ENCODE measurements around the gene UNC45A. TPM values are rescaled to one million over a fixed set of nuclear protein-coding genes. Genes with fewer than 3 reads are reported as not detected.

The UNC45A gene
- total and polyA plus RNA-seq, 2 of the 8 experiments (the other 6 are each of a cell fraction or from before 2014, with no cell fraction given) = 74.1 to 84.2 TPM

DNA sequence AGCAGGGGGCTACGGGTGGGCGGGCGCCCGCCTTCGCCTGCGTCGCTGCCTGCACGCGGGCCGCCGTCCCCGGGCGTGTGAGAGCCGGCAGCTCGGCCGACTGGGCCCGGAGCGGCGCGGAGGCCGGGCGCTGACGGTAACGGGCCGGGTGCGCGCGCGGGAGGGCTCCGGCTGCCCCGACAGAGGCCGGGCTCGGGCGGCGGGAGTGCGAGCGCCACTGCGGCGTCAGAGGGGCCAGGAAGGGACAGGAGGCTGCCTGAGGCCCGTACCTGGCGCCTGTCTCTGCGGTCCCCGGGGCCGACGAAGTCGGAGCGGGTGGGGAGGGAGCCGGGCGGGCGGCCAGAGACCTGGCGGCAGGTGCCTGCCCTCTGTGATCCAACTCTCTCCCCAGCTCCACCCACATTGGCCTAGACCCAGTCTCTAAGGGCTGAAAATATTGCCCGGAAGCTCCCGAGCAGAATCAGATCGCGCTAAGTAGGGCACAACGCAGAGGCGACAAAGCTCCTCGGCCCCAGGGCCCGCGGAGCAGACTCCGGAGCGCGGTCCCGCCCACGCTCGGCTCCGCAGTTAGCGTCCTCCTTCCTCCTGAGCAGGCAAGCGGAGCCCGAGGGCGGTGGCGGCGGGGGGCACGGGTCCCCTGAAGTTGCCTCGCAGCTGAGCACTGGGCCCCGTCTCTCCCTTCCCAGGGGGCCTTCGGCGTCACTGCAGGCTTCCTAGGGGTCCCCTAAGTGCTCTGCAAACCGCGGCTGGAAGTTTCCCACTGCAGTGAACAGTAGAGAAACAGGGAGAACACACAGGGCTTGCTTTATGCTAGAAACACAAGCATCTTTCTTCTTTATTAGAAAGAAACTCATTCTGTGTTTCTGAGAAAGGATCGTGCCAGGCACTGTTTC lies 32.0 kb upstream of the UNC45A start, which contains the start of gene MAN2A2:
TSS of gene MAN2A2 (plus strand) at position 463 of the 893 bp plus-strand sequence. CDS start 906 bp downstream, outside the sequence.
- H4K91ac ChIP-seq (replicated peaks; ENCODE audit: insufficient read length, low read length) = no peak within 1 kb of the TSS
- POLR2A ChIA-PET (ENCODE audit: partially characterized antibody) = interaction anchor here (0.9 to 3.3 kb wide), 4 partner anchors 16 to 51 kb away, joined by 3 to 24 read pairs (median 4); partner anchors contain the start of genes HDDC3, RCCD1 and UNC45A
- CTCF ChIA-PET (ENCODE audit: partially characterized antibody) = interaction anchor here (0.7 to 13.3 kb wide), 17 partner anchors 8 to 370 kb away, joined by 3 to 187 read pairs (median 5); partner anchors contain the start of genes FES, HDDC3 and UNC45A
- peak within 1 kb of the TSS; percentile 43 for H2BK120ac ChIP-seq (replicated peaks; ENCODE audit: low read depth, low read length)
- H3K27me3 ChIP-seq (replicated peaks in 1 of 4; ENCODE audit: control insufficient read depth in 3 of 4, extremely low read depth in 1 of 4, insufficient read depth in 3 of 4, low read length in 3 of 4) = peaks cover 0 to 16% (median 9%) of the 10 kb centered on the region in 4 experiments; a peak in 5 of 7 replicates
- H3K4me3 ChIP-seq (ENCODE audit: extremely low read depth in 1 of 4, insufficient read depth in 2 of 4, low read depth in 3 of 4, low read length in 4 of 4) = peak within 1 kb of the TSS; percentile 52 to 79 (median 74)
- no peak within 1 kb of the TSS for H3K4ac ChIP-seq (replicated peaks; ENCODE audit: insufficient read length, low read depth, low read length)
- no peak within 1 kb of the TSS for H4K5ac ChIP-seq (ENCODE audit: insufficient read length, low read depth, low read length)
- H3K79me1 ChIP-seq (ENCODE audit: low read depth, low read length) = no peaks in the 10 kb centered on the region
- no peak for FAIRE-seq
- H2BK20ac ChIP-seq (ENCODE audit: low read length) = no peak within 1 kb of the TSS
- no peaks in the 10 kb centered on the region for H3K9me3 ChIP-seq (ENCODE audit: insufficient read depth in 2 of 2, low read depth in 1 of 2, low read length in 1 of 2)
- peak in 1 of 2 experiments; percentile 82 for DNase-seq (ENCODE audit: low read depth in 1 of 2, low spot score in 2 of 2)
- peak within 1 kb of the TSS; percentile 35; the same call in 1 of the 2 replicates for H2BK5ac ChIP-seq (ENCODE audit: low read depth, low read length)
- H4K8ac ChIP-seq (ENCODE audit: extremely low read depth, insufficient read depth, low read length) = peak within 1 kb of the TSS; percentile 78; the same call in 1 of the 2 replicates
- no peaks in the 10 kb centered on the region for H3K79me2 ChIP-seq (ENCODE audit: control insufficient read depth in 1 of 2, insufficient read depth in 2 of 2, low read length in 2 of 2)
- H2AK5ac ChIP-seq (ENCODE audit: low read depth, low read length) = no peak within 1 kb of the TSS
- H3K4me1 ChIP-seq (replicated peaks in 1 of 4; ENCODE audit: control insufficient read depth in 3 of 4, insufficient read depth in 4 of 4, low read length in 3 of 4) = peaks cover 5 to 8% (median 7%) of the 10 kb centered on the region in 4 experiments; a peak in 6 of 7 replicates
- H3K23ac ChIP-seq (ENCODE audit: insufficient read length) = no peak within 1 kb of the TSS
- H3K23me2 ChIP-seq (ENCODE audit: low read depth, low read length) = peaks cover 14% of the 10 kb centered on the region; the same call in 1 of the 2 replicates
- peak within 1 kb of the TSS; percentile 48 for H3K18ac ChIP-seq (ENCODE audit: extremely low read depth, low read length)
- H3K4me2 ChIP-seq (ENCODE audit: insufficient read depth in 1 of 2, low read depth in 2 of 2, low read length in 2 of 2) = peak within 1 kb of the TSS; percentile 91 to 97
- peaks cover 0 to 5% of the 10 kb centered on the region in 2 experiments for H4K20me1 ChIP-seq (replicated peaks in 1 of 2; ENCODE audit: control insufficient read depth in 1 of 2, insufficient read depth in 2 of 2, low read length in 2 of 2)
- WGBS, 2 experiments (ENCODE audit: extremely low coverage in 1 of 2, insufficient coverage in 1 of 2, insufficient read length in 1 of 2, insufficient replicate concordance in 2 of 2, low coverage in 1 of 2, low lambda C conversion rate in 2 of 2, missing lambda C conversion rate in 1 of 2) = 1% methylated on average over 57 of the region's 81 CpGs; no CpG with 5 or more reads in 1 of the 2 experiments
- H3K14ac ChIP-seq (ENCODE audit: insufficient read length) = no peak within 1 kb of the TSS
- peak within 1 kb of the TSS; percentile 33 to 53 (median 49); a peak in 5 of 7 replicates for H3K9ac ChIP-seq (replicated peaks in 1 of 4; ENCODE audit: extremely low read depth in 1 of 4, low read depth in 3 of 4, low read length in 3 of 4)
- no peak within 1 kb of the TSS; the same call in 1 of the 2 replicates for H2BK12ac ChIP-seq (ENCODE audit: low read depth, low read length)
- no peaks in the 10 kb centered on the region; a peak in 2 of 8 replicates for H3K36me3 ChIP-seq (ENCODE audit: control insufficient read depth in 2 of 4, insufficient read depth in 4 of 4, low read length in 3 of 4)
- no peak within 1 kb of the TSS for H3K56ac ChIP-seq (replicated peaks; ENCODE audit: insufficient read length, low read depth, low read length)
- H3K27ac ChIP-seq (ENCODE audit: low read depth, low read length) = no peak within 1 kb of the TSS
- no peak within 1 kb of the TSS for H2BK15ac ChIP-seq (ENCODE audit: low read length)
- H2AFZ ChIP-seq (ENCODE audit: low read length) = peak within 1 kb of the TSS; percentile 12
- TF ChIP-seq SIN3A (conservative IDR thresholded peaks at IDR 0.05 in 1 of 2, IDR thresholded peaks at IDR 0.05 in 1 of 2; ENCODE audit: low read depth in 1 of 2, low read length in 2 of 2) = peak in 1 of 2 experiments; percentile 43; a peak in 1 of 4 replicates
- no peak for TF ChIP-seq CREB1 (IDR thresholded peaks at IDR 0.05)
- TF ChIP-seq TAF1 (IDR thresholded peaks at IDR 0.05; ENCODE audit: low read depth, low read length) = no peak
- TF ChIP-seq, protein P1, sequence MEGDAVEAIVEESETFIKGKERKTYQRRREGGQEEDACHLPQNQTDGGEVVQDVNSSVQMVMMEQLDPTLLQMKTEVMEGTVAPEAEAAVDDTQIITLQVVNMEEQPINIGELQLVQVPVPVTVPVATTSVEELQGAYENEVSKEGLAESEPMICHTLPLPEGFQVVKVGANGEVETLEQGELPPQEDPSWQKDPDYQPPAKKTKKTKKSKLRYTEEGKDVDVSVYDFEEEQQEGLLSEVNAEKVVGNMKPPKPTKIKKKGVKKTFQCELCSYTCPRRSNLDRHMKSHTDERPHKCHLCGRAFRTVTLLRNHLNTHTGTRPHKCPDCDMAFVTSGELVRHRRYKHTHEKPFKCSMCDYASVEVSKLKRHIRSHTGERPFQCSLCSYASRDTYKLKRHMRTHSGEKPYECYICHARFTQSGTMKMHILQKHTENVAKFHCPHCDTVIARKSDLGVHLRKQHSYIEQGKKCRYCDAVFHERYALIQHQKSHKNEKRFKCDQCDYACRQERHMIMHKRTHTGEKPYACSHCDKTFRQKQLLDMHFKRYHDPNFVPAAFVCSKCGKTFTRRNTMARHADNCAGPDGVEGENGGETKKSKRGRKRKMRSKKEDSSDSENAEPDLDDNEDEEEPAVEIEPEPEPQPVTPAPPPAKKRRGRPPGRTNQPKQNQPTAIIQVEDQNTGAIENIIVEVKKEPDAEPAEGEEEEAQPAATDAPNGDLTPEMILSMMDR (IDR thresholded peaks at IDR 0.05; ENCODE audit: control extremely low read depth in 1 of 3, insufficient read depth in 1 of 3, low read depth in 1 of 3, low read length in 3 of 3) = no peak
- no peak for TF ChIP-seq POLR2A (IDR thresholded peaks at IDR 0.05; ENCODE audit: control extremely low read depth in 1 of 2, low read depth in 2 of 2, low read length in 2 of 2)
- TF ChIP-seq, protein P2, sequence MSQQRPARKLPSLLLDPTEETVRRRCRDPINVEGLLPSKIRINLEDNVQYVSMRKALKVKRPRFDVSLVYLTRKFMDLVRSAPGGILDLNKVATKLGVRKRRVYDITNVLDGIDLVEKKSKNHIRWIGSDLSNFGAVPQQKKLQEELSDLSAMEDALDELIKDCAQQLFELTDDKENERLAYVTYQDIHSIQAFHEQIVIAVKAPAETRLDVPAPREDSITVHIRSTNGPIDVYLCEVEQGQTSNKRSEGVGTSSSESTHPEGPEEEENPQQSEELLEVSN (IDR thresholded peaks at IDR 0.05) = peak; percentile 37
- no peak for TF ChIP-seq TAF7 (optimal IDR thresholded peaks at IDR 0.05; ENCODE audit: borderline replicate concordance, low read depth, low read length)
